ENCODE results near the gene SMARCA5. TPM values are rescaled to one million over a fixed set of nuclear protein-coding genes. Genes with fewer than 3 reads are reported as not detected.

SMARCA5 gene
- total RNA-seq, 1 experiment from 2014 or later: 77.1 TPM

- Histone ChIP-seq H3K27me3 (replicated peaks; ENCODE audit: insufficient read depth, low read depth, low read length, poor library complexity) (peaks cover 3% of the 10 kb centered on the region), H3K4me3 (ENCODE audit: low read depth, low read length, poor library complexity, severe bottlenecking) (peak overlapping the region; percentile 90), H3K27ac (ENCODE audit: low read depth, low read length, poor library complexity, severe bottlenecking) (no peak overlapping the region), H3K9me3 (ENCODE audit: low read depth, low read length, poor library complexity, severe bottlenecking) (no peaks in the 10 kb centered on the region), H3K4me1 (ENCODE audit: insufficient read depth, low read length, poor library complexity, severe bottlenecking) (peaks cover 13% of the 10 kb centered on the region), H3K36me3 (ENCODE audit: insufficient read depth, low read length, poor library complexity, severe bottlenecking) (peaks cover 36% of the 10 kb centered on the region)
- intact Hi-C loops (cut with micrococcal nuclease; ENCODE audit: unreplicated experiment): no loop called here
- no peak for DNase-seq (ENCODE audit: low spot score)
- TF ChIP-seq CTCF (conservative IDR thresholded peaks at IDR 0.05; ENCODE audit: low read depth, low read length) (no peak), EZH2 (IDR thresholded peaks at IDR 0.05; ENCODE audit: borderline replicate concordance, low read depth, low read length, poor library complexity, severe bottlenecking) (no peak)
- BruUV-seq (replicated peaks): no TSS peak
- ChIA-PET POLR2A (ENCODE audit: low non-redundant PET) (no interaction called here), CTCF (no interaction called here)
These were observed 1.4 kb downstream of the SMARCA5 start for GRCh38 chr4:143514901-143515300.

GRCh38 chr4:143515905-143516304 is 2.4 kb downstream of the SMARCA5 start:
- ChIA-PET POLR2A (ENCODE audit: low non-redundant PET) (no interaction called here), CTCF (no interaction called here)
- Histone ChIP-seq H3K4me3 (ENCODE audit: low read depth, low read length, poor library complexity, severe bottlenecking) (peak overlapping the region; percentile 90), H3K4me1 (ENCODE audit: insufficient read depth, low read length, poor library complexity, severe bottlenecking) (peaks cover 13% of the 10 kb centered on the region), H3K36me3 (ENCODE audit: insufficient read depth, low read length, poor library complexity, severe bottlenecking) (peaks cover 46% of the 10 kb centered on the region), H3K27ac (ENCODE audit: low read depth, low read length, poor library complexity, severe bottlenecking) (no peak overlapping the region), H3K27me3 (replicated peaks; ENCODE audit: insufficient read depth, low read depth, low read length, poor library complexity) (no peaks in the 10 kb centered on the region), H3K9me3 (ENCODE audit: low read depth, low read length, poor library complexity, severe bottlenecking) (no peaks in the 10 kb centered on the region)
- intact Hi-C loops (cut with micrococcal nuclease; ENCODE audit: unreplicated experiment): no loop called here
- BruUV-seq (replicated peaks): no TSS peak
- no peak for DNase-seq (ENCODE audit: low spot score)
- TF ChIP-seq CTCF (conservative IDR thresholded peaks at IDR 0.05; ENCODE audit: low read depth, low read length) (no peak), EZH2 (IDR thresholded peaks at IDR 0.05; ENCODE audit: borderline replicate concordance, low read depth, low read length, poor library complexity, severe bottlenecking) (no peak)

GRCh38 chr4:143517764-143518163 is 4.3 kb downstream of the SMARCA5 start:
- BruUV-seq (replicated peaks): no TSS peak
- no peaks in the 10 kb centered on the region for H3K9me3 ChIP-seq (ENCODE audit: low read depth, low read length, poor library complexity, severe bottlenecking)
- H3K36me3 ChIP-seq (ENCODE audit: insufficient read depth, low read length, poor library complexity, severe bottlenecking): peaks cover 62% of the 10 kb centered on the region
- intact Hi-C loops (cut with micrococcal nuclease; ENCODE audit: unreplicated experiment): no loop called here
- ChIA-PET POLR2A (ENCODE audit: low non-redundant PET) (no interaction called here), CTCF (no interaction called here)
- peaks cover 13% of the 10 kb centered on the region for H3K4me1 ChIP-seq (ENCODE audit: insufficient read depth, low read length, poor library complexity, severe bottlenecking)
- no peak for DNase-seq (ENCODE audit: low spot score)
- no peak overlapping the region for H3K27ac ChIP-seq (ENCODE audit: low read depth, low read length, poor library complexity, severe bottlenecking)
- H3K27me3 ChIP-seq (replicated peaks; ENCODE audit: insufficient read depth, low read depth, low read length, poor library complexity): no peaks in the 10 kb centered on the region
- TF ChIP-seq EZH2 (IDR thresholded peaks at IDR 0.05; ENCODE audit: borderline replicate concordance, low read depth, low read length, poor library complexity, severe bottlenecking): no peak
- no peak for TF ChIP-seq CTCF (conservative IDR thresholded peaks at IDR 0.05; ENCODE audit: low read depth, low read length)
- no peak overlapping the region for H3K4me3 ChIP-seq (ENCODE audit: low read depth, low read length, poor library complexity, severe bottlenecking)

All from A673 (cell line).